GM21360 (cell line): Measurements from ENCODE around the gene OR52D1.

Source experiments
- ATAC-seq: cut with Tn5 transposase; IDR thresholded peaks from one replicate; pipeline ENCODE4 v1.9.1; 2021; ENCODE audit warnings: mild to moderate bottlenecking, moderate library complexity; ENCODE audit not compliant: unreplicated experiment

Gene OR52D1

DNA sequence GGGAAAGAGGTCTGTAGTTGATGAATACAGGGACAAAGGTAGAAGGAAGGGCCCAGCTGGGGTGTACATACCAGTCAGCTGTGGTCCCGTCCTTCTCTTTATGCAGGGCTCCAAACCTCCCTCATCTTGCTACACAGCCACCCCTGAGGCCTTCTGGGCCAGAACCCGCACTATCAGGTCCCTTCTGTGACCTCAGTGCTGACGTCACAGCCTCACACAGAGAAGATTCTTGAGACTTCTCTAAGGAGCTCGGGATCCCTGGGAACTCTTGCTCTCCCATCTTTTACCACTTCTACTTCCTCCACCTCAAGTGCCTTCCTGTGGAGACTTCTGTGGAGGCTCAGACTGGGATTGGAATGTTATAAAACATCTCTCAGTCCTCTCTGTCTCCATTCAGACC is 21.3 kb downstream of the OR52D1 start, which contains the start of gene UBQLN3:
Gene UBQLN3 (minus strand): TSS at position 155 of the 400 bp plus-strand sequence. CDS start 399 bp downstream, outside the sequence.
- ATAC-seq: no peak

DNA sequence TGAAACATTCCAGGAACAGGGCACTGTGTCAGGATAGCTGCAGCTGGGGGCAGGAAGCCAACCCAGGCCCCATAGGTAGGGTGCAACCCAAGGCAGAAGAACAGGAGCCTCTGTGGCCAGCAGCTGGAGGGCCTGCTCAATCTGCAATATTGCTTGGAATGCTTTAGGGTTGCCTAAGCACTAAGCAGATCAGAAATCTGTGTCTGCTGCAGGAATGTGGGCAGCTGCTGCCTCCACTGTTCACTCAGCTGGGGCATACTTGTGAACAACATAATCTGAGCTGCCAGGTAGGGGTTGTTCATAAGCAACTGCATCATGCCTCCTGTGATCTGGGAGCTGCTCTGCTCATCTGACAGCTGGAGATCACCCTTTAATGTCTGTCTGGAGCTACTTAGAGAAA is 26.4 kb downstream of the OR52D1 start:
- no peak for ATAC-seq

DNA sequence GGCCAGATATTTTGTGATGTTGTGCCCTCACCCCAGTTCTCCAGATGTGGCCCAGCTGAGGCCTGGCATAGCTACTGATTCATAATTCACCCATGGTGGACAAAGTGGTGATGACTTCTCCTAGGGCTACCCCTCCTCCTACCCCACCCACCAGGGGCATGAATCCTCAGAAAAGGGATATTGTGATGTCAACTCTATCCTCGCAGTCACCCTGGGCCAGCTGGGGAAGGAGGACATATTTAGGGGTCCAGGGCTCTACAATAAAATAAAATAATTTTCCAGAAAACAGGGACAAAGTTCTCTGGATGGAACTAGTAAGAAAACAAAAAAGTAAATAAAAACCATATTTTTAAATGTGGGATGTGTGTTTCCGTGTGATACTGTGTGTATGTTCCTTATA is 28.1 kb downstream of the OR52D1 start, which contains the start of gene UBQLNL:
Gene UBQLNL (minus strand): TSS at position 101 of the 400 bp plus-strand sequence. CDS start 258 bp downstream, outside the sequence.
- no peak for ATAC-seq

DNA sequence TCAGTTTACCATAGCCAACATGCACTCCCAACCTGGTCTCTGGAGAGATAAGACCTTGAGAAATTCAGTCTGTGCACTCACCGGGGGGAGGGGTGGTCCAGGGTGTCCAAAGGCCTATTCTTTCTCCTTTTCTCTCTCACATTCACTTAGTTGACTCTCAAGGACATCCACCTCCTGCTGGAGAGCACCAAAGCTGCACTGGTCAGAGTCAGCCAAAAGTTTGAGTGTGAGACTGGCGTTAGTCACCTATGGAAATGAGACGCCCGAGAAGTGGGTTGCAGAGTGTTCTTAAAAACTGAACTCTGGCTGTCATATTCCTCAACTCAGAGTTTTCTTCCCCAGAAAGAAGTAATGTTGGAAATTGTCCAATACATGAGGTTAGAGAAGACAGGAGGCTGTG is 33.1 kb downstream of the OR52D1 start:
- no peak for ATAC-seq

DNA sequence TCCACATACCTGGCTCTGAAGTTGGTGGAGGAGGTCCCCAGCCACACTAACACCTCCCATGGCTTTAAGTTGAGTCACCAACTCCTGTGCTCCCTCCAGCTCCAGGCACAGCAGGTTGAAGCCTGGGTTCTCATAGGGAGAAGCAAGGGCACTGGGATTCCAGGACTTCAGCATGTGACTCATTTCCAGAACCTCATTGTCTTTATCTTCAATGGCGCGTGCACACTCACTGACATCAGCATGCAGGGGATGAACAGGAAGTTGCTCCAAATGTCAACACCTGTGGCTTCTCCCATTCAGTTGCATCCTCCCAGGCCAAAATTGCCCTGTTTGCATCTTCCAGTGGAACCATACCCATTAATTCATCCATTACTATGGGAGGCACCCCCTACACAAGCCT is 33.8 kb downstream of the OR52D1 start:
- ATAC-seq: no peak

DNA sequence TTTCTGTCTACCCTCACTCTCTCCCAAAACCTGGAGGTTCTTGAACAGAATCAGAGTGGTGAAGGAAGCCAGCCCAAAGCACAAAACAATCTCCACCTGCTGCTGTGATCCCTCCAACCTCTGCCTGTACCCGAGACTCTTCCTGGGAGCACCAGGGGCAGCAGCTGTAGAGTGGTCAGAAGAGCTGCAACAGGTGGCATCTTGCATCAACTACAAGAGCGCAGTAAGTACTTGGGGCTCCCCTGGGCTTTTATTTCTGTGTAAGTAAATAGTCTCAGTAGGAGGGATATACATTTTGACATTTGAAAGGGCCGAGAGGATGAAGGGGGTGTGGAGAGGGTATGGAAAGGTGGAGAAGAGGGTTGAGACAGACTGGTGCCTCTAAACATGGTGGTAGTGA is 36.3 kb downstream of the OR52D1 start:
- no peak for ATAC-seq

DNA sequence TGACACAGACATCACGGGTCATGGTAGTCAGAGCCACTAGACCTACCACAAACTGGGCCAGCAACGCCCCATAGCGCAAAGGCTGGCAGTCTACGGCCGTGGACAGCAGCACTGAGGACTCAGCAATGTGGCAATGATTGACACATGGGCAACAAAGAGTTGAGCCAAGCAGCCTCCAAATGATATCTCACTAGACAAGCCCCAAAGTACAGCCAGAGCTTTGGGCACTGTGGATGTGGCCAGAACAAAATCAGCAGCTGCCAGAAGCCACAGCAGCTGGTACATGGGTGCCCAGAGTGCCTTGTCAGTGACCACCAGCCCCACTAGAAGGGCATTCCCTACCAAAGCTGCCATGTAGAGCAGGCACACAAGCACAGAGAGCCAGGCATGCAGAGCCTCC is 39.2 kb downstream of the OR52D1 start:
- ATAC-seq: no peak

DNA sequence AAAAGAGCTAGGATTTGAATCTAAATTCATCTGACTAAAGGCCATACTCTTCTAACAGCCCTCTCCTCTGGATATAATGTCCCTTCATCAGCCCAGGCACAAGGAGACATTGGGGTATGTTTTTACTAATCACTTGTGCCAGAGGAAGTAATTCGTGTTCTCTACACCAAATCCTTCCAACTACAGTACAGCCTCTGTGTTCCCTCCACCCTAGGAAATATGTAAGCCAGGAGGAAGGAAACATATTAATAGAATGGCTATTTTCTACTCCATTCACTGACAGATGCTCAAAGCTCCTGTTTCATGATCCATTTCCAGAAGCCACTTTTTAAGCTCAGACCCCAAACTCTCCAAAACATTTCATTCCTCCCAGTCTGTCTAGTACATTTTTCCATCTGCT is 40.0 kb downstream of the OR52D1 start:
- ATAC-seq: no peak

DNA sequence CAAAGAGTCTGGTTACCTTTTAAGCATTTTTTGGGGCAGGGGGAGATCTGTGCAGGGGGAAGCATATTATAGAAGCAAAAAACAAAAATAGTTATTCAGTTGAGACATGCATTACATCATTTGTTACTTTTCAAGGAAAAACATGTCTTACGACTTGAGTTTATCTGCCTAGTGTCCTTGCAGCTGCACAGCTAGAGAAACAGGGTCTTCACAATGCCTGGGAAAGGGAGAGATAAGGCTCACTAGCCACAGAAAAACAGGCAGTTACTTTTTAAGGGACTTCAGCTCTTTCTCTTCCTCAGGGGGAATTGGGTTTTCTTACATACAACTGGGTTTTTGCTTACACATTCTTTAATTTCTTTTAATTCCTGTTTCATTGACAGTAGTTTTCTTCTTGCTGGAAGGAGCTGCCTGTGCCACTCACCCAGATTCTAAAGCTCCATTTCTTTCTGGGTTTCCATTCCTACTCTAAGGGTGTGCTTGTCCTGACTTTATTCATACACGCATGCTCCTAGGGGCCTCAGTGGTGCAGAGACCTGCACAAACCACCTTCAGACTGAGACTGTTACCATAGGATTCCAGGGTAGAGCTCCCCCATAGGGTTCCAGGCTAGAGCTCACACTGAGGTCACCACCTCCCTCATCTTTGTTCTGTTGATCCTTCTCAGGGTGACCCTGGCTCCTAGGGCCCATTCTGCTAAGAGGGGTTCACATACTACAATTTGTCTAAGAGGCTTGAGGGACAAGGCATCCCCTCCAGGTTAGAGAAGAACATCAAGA is 42.8 kb downstream of the OR52D1 start:
- no peak for ATAC-seq

DNA sequence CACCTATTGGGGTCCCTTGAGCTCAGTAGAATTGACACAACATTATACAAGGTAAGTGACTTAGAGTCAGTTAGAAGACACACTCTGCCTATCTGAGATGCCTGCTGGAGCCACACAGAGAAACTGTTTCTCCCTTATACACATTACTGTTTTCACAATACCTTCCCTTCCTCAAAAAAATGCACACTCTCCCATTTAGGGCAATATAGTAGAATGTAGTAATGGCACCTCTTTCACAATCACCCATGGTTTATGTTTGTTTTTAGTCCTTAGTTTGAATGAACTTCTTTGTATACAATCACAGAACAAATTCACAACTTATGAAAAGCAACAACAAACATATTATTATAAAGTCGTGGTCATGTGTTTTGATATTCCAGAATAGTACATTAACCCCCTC is 45.6 kb downstream of the OR52D1 start:
- ATAC-seq: no peak

DNA sequence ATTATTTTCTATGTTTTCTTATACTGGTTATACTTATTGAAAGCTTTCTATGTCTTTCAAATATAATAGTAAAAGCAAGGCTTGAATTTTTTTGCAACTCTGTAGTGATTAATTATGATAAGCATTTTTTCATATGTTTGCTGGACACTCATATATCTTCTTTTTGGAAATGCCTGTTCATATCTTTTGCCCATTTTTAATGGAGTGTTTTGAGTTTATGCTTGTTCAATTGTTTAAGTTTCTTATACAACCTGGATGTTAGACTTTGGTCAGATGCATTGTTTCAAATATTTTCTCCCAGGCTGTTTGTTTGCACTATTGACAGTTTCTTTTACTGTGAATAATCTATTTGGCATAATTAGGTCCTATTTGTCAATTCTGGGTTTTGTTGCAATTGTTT is 48.0 kb downstream of the OR52D1 start:
- no peak for ATAC-seq
